Endodermal cell (in vitro differentiated cells): ENCODE data around the gene CNTN4. TPM values are rescaled to one million over a fixed set of nuclear protein-coding genes. Genes with fewer than 3 reads are reported as not detected.

Source experiments
- DNase-seq: peaks from one replicate; pipeline ENCODE4 v3.0.0-alpha.2; 2017
- H3K27ac ChIP-seq: 2 replicates; pipeline ENCODE4 v1.5.1; 2013; ENCODE audit warnings: mild to moderate bottlenecking, low read depth, low read length, moderate library complexity
- H3K27me3 ChIP-seq: 2 replicates; pipeline ENCODE4 v1.6.1; 2013; ENCODE audit warnings: mild to moderate bottlenecking, low read length, moderate library complexity; ENCODE audit not compliant: insufficient read depth, control insufficient read depth, poor library complexity, severe bottlenecking
- H3K36me3 ChIP-seq: 2 replicates; pipeline ENCODE4 v1.7.0; 2013; ENCODE audit warnings: mild to moderate bottlenecking, low read length, moderate library complexity; ENCODE audit not compliant: control insufficient read depth, insufficient read depth
- H3K4me1 ChIP-seq: one replicate; pipeline ENCODE4 v1.7.0; 2013; ENCODE audit warnings: low read length; ENCODE audit not compliant: control insufficient read depth, insufficient read depth
- H3K4me3 ChIP-seq: 2 replicates; pipeline ENCODE4 v1.5.1; 2013; ENCODE audit warnings: mild to moderate bottlenecking, low read length, moderate library complexity
- H3K9ac ChIP-seq: 2 replicates; pipeline ENCODE4 v1.6.1; 2013; ENCODE audit warnings: mild to moderate bottlenecking, low read length, moderate library complexity; ENCODE audit not compliant: poor library complexity, severe bottlenecking; ENCODE audit errors: extremely low read depth
- H3K9me3 ChIP-seq: 2 replicates; pipeline ENCODE4 v1.6.1; 2013; ENCODE audit warnings: mild to moderate bottlenecking, low read length, moderate library complexity; ENCODE audit not compliant: control insufficient read depth
- H3K27ac Mint-ChIP-seq: 2 replicates; pipeline ENCODE4 v1.8.0; 2020; ENCODE audit warnings: mixed read lengths
- H3K27me3 Mint-ChIP-seq: 2 replicates; pipeline ENCODE4 v1.8.0; 2021; ENCODE audit warnings: mild to moderate bottlenecking, mixed read lengths; ENCODE audit not compliant: insufficient read depth
- H3K36me3 Mint-ChIP-seq: 2 replicates; pipeline ENCODE4 v1.8.0; 2020; ENCODE audit warnings: low read depth, mixed read lengths
- H3K4me1 Mint-ChIP-seq: 2 replicates; pipeline ENCODE4 v1.8.0; 2020; ENCODE audit warnings: mixed read lengths
- H3K4me3 Mint-ChIP-seq: 2 replicates; pipeline ENCODE4 v1.8.0; 2020; ENCODE audit warnings: mild to moderate bottlenecking, moderate library complexity, mixed read lengths
- H3K9me3 Mint-ChIP-seq: 2 replicates; pipeline ENCODE4 v1.8.0; 2020; ENCODE audit warnings: mild to moderate bottlenecking, mixed read lengths
- WGBS, 2 experiments: methylation state at CpG; one replicate each; pipeline versions ENCODE4 v1.1.5 to v1.1.7; 2013; ENCODE audit warnings: missing lambda C conversion rate in 2 of 2, mixed read lengths in 1 of 2; ENCODE audit not compliant: insufficient coverage in 1 of 2, insufficient read length in 1 of 2; 5-methylcytosine and 5-hydroxymethylcytosine counted together
- total RNA-seq, 2 donors: library from RNA; stranded (reverse); fragmentation: NEBNext Ultra II Directional in 1 of 2; extraction: Animal tissue kit (Norgen Biotek cat#: 25700) in 1 of 2; gene quantifications; 2 replicates in 1 of 2; 3 replicates in 1 of 2; pipeline ENCODE4 v1.2.1, GENCODE V29; 2021
- TF ChIP-seq, protein P1 (sequence below): fragments of 200-600 bp; sonication (generic); conservative IDR thresholded peaks from 2 replicates; pipeline ENCODE4 v1.5.0; 2021; ENCODE audit warnings: antibody characterized with exemption, mild to moderate bottlenecking

CNTN4 gene
- total RNA-seq, 2 donors from 2014 or later, result 10.8 to 11.1 TPM

DNA sequence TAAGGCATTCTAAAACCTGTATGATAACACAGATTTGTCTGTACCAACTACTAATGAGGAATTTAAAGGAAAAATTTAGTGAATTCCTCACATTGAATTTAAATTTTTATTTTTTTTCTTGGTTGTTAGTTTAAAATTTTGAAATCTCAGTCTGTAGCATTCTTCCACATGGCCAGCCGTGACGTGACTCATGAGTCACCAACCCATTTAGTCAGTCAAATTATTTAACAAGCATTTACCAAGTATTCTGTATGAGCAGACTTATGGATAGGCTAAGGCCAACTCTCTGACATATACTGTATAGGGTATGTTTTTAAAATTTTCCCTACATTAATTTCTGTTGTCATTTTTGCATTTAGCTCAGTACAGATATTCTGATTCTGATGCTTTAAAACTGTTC lies 112.9 kb downstream of the CNTN4 start:
- H3K27ac Mint-ChIP-seq, result no peak overlapping the region
- TF ChIP-seq, protein P1, sequence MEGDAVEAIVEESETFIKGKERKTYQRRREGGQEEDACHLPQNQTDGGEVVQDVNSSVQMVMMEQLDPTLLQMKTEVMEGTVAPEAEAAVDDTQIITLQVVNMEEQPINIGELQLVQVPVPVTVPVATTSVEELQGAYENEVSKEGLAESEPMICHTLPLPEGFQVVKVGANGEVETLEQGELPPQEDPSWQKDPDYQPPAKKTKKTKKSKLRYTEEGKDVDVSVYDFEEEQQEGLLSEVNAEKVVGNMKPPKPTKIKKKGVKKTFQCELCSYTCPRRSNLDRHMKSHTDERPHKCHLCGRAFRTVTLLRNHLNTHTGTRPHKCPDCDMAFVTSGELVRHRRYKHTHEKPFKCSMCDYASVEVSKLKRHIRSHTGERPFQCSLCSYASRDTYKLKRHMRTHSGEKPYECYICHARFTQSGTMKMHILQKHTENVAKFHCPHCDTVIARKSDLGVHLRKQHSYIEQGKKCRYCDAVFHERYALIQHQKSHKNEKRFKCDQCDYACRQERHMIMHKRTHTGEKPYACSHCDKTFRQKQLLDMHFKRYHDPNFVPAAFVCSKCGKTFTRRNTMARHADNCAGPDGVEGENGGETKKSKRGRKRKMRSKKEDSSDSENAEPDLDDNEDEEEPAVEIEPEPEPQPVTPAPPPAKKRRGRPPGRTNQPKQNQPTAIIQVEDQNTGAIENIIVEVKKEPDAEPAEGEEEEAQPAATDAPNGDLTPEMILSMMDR, result no peak
- no peaks in the 10 kb centered on the region for H3K27me3 ChIP-seq
- H3K36me3 Mint-ChIP-seq, result no peaks in the 10 kb centered on the region
- no peak overlapping the region for H3K4me3 ChIP-seq
- H3K27me3 Mint-ChIP-seq, result no peaks in the 10 kb centered on the region
- H3K9me3 ChIP-seq, result peaks cover 4% of the 10 kb centered on the region
- no peak overlapping the region for H3K9ac ChIP-seq
- WGBS, 2 experiments, result 96% methylated on average over 2 of the region's 2 CpGs; no CpG with 5 or more reads in 1 of the 2 experiments
- no peak overlapping the region for H3K4me3 Mint-ChIP-seq
- H3K4me1 ChIP-seq, result no peaks in the 10 kb centered on the region
- no peak for DNase-seq
- H3K27ac ChIP-seq, result no peak overlapping the region
- H3K9me3 Mint-ChIP-seq, result no peaks in the 10 kb centered on the region
- no peaks in the 10 kb centered on the region for H3K36me3 ChIP-seq
- no peaks in the 10 kb centered on the region for H3K4me1 Mint-ChIP-seq

DNA sequence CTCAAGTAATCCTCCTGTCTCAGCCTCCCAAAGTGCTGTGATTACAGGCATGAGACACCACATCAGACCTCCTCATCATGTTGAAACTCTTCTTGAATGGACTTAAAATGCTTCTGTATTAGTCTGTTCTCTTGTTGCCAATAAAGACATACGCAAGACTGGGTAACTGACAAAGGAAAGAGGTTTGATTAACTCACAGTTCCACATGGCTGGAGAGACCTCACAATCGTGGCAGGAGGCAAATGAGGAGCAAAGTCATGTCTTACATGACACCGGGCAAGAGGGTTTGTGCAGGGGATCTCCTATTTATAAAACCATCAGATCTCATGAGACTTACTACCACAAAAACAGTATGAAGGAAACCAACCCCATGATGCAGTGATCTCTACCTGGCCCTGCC lies 113.5 kb downstream of the CNTN4 start:
- Histone ChIP-seq H3K9me3 (peaks cover 4% of the 10 kb centered on the region), H3K9ac (no peak overlapping the region), H3K4me3 (no peak overlapping the region), H3K27me3 (no peaks in the 10 kb centered on the region), H3K36me3 (no peaks in the 10 kb centered on the region), H3K4me1 (no peaks in the 10 kb centered on the region), H3K27ac (no peak overlapping the region)
- DNase-seq, result no peak
- no peaks in the 10 kb centered on the region for H3K9me3 Mint-ChIP-seq
- H3K27me3 Mint-ChIP-seq, result no peaks in the 10 kb centered on the region
- H3K4me3 Mint-ChIP-seq, result no peak overlapping the region
- TF ChIP-seq, protein P1, result no peak
- H3K27ac Mint-ChIP-seq, result no peak overlapping the region
- WGBS, 2 experiments, result 85 to 91% methylated on average over 1 to 3 of the region's 3 CpGs
- H3K36me3 Mint-ChIP-seq, result no peaks in the 10 kb centered on the region
- H3K4me1 Mint-ChIP-seq, result no peaks in the 10 kb centered on the region

DNA sequence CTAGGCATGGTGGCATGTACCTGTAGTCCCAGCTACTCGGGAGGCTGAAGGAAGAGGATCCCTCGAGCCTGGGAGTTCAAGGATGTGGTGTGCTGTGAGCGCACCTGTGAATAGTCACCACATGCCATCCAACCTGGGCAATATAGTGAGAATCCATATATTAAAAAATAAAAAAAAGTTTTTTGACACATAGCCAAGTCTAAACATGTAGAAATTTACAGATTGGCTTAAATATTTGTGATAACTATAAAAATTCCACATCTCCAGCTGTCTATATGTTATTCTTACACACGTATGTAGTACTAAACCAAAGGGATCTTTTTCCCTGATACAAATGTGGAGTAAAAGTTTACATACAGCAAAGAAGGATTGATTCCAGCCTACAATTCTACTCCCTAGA lies 119.7 kb downstream of the CNTN4 start:
- H3K9me3 Mint-ChIP-seq, result no peaks in the 10 kb centered on the region
- no peak for DNase-seq
- no peaks in the 10 kb centered on the region for H3K4me1 Mint-ChIP-seq
- no peak overlapping the region for H3K27ac Mint-ChIP-seq
- Histone ChIP-seq H3K9ac (no peak overlapping the region), H3K9me3 (peaks cover 10% of the 10 kb centered on the region), H3K4me1 (no peaks in the 10 kb centered on the region), H3K27me3 (no peaks in the 10 kb centered on the region), H3K4me3 (no peak overlapping the region), H3K27ac (no peak overlapping the region), H3K36me3 (no peaks in the 10 kb centered on the region)
- H3K4me3 Mint-ChIP-seq, result no peak overlapping the region
- WGBS, 2 experiments, result 84% methylated on average over 3 of the region's 4 CpGs; no CpG with 5 or more reads in 1 of the 2 experiments
- TF ChIP-seq, protein P1, result no peak
- H3K27me3 Mint-ChIP-seq, result no peaks in the 10 kb centered on the region
- no peaks in the 10 kb centered on the region for H3K36me3 Mint-ChIP-seq
